ENCODE data around the gene GRN.

DNA sequence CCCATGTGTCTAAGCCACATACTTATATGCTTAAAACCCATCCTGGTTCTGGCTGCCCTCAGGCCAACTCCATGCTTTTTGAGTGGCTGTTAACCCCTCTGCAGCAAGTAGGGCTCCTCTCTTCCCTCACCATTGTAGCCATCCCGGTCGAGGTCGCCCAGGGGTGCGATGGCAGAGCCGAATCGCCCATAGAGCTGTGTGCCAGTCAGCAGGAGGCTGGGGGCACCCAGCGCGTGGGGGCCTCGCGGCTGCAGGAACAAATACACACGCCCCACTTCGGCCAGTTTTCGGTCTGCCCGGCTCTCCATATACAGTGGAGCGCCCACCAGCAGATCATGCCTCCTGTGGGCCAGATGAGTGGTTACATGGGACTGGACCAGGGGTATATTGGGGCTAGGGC, 38.3 kb downstream of the GRN start:
- TF ChIP-seq EZH2 (IDR thresholded peaks at IDR 0.05) (no peak), POLR2AphosphoS5 (IDR thresholded peaks at IDR 0.05; ENCODE audit: borderline replicate concordance, low read depth, low read length) (no peak)

All from SK-N-MC (cell line).